Measurements from ENCODE around the gene TRAK1.
"Not testable (repeated sequence)": the region's sequence is repeated elsewhere in the genome, so short reads cannot be mapped to it uniquely, and the experiment has no call there.

Gene TRAK1

GRCh38 chr3:42090973-42091731 lies at the start of gene TRAK1:
Gene TRAK1, plus strand, starts transcription at chr3:42091357. Its CDS starts 113 bp downstream, at chr3:42091470.
- no peak for DNase-seq

GRCh38 chr3:42042747-42043098 lies 48.4 kb upstream of the TRAK1 start:
- no peak for DNase-seq

GRCh38 chr3:42043099-42043813 lies 47.9 kb upstream of the TRAK1 start:
- peak; percentile 62 for DNase-seq

GRCh38 chr3:42045708-42046243 lies 45.4 kb upstream of the TRAK1 start:
- no peak for DNase-seq

GRCh38 chr3:42048526-42048925 lies 42.6 kb upstream of the TRAK1 start:
- not testable (repeated sequence) for DNase-seq

- no peak for DNase-seq
These were observed 41.0 kb upstream of the TRAK1 start for GRCh38 chr3:42050126-42050525.

GRCh38 chr3:42051384-42052131 lies 39.6 kb upstream of the TRAK1 start:
- no peak for DNase-seq

GRCh38 chr3:42052132-42052483 lies 39.0 kb upstream of the TRAK1 start:
- DNase-seq = no peak

- no peak for DNase-seq
These were observed 38.4 kb upstream of the TRAK1 start for GRCh38 chr3:42052484-42053351.

- no peak for DNase-seq
These were observed 37.7 kb upstream of the TRAK1 start for GRCh38 chr3:42053476-42053875.

GRCh38 chr3:42055291-42055690 lies 35.9 kb upstream of the TRAK1 start:
- no peak for DNase-seq

GRCh38 chr3:42056840-42057239 lies 34.3 kb upstream of the TRAK1 start:
- no peak for DNase-seq

- DNase-seq = no peak
These were observed 33.5 kb upstream of the TRAK1 start for GRCh38 chr3:42057561-42058211.

- DNase-seq = no peak
These were observed 30.0 kb upstream of the TRAK1 start for GRCh38 chr3:42061025-42061712.

GRCh38 chr3:42061713-42062380 lies 29.3 kb upstream of the TRAK1 start:
- DNase-seq = peak; percentile 53

- no peak for DNase-seq
These were observed 28.7 kb upstream of the TRAK1 start for GRCh38 chr3:42062464-42062863.

- DNase-seq = no peak
These were observed 27.3 kb upstream of the TRAK1 start for GRCh38 chr3:42063888-42064287.

GRCh38 chr3:42066516-42067181 lies 24.5 kb upstream of the TRAK1 start:
- no peak for DNase-seq

GRCh38 chr3:42067326-42067725 lies 23.8 kb upstream of the TRAK1 start:
- DNase-seq = no peak
